Activated effector memory CD4-positive, alpha-beta T cell treated with anti-CD3 and anti-CD28 coated beads, Interleukin-2, amount 50 U/mL, for 16 hours (primary cell): Measurements from ENCODE around the gene ETS1.

Experiments
- DNase-seq: peaks from one replicate; pipeline ENCODE4 v3.0.0-alpha.2; 2020

The ETS1 gene

DNA sequence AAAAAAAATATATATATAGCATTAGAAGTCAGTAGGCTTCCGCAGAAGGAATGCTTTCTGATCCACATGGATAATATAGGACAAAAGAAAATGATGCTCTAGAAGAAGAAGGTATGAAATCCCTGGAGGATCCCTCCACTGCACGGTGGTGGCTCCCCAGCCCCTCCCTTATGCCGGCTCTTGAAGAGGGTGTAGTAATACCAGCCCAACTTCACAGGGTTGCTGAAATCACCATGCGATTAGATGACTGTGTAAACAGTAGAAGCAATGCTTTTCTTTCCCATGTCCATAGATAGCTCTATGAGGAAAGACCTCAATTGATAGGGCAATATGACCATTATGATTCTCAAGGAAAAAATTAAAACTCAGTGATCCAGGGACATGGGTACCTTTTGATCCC lies 3.2 kb upstream of the ETS1 start:
- no peak for DNase-seq

DNA sequence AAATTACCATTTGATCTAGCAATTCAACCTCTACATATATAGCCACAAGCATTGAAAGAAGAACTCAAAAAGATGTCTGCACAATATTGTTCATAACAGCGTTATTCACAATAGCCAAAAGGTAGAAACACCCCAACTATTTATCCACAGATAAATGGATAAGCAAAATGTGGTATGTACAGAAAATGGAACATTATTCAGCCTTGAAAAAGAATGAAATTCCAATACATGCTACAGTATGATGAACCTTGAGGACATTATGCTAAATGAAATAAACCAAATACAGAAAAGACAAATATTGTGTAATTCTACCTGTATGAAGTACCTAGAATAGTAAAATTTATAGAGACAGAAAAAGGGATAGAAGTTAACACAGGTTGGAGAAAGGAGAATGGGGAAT lies 2.6 kb upstream of the ETS1 start:
- DNase-seq = no peak

DNA sequence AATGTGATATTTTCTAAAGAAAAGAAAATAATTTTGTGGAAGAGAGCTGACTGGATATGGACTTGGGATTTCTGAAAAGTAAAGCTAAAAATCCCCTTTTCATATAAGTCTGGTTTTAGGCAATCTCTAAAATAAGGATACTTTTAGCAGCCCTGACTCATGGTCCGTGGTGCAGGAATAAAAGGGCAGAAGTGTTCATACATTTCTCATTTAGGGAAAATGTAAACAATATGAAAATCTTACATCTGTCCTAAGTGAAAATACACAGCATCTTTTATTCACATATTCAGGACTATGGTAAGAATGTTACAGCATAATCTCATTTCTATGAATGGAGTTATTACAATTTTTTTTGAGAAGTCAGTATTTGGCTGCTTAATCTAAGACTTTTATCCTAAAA lies 735 bp upstream of the ETS1 start:
- no peak for DNase-seq

DNA sequence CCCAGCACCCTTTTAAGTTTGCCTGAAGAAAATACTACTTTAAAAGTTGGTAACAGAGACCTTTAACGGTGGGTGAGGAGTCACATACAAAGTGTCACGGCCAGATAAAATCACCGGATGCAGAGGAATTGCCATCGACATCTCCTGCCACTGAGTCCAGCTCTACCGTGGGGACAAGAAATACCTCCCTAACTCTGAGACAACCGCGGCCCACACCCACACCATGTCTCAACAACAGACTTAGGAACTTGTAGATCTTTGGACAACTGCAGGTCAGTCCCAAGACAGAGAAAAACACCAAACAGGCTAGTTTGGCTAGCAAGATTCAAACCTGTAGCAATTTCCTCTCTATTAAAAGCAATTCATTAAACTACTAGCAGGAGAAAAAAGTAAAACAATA lies 669 bp downstream of the ETS1 start:
- DNase-seq = no peak

DNA sequence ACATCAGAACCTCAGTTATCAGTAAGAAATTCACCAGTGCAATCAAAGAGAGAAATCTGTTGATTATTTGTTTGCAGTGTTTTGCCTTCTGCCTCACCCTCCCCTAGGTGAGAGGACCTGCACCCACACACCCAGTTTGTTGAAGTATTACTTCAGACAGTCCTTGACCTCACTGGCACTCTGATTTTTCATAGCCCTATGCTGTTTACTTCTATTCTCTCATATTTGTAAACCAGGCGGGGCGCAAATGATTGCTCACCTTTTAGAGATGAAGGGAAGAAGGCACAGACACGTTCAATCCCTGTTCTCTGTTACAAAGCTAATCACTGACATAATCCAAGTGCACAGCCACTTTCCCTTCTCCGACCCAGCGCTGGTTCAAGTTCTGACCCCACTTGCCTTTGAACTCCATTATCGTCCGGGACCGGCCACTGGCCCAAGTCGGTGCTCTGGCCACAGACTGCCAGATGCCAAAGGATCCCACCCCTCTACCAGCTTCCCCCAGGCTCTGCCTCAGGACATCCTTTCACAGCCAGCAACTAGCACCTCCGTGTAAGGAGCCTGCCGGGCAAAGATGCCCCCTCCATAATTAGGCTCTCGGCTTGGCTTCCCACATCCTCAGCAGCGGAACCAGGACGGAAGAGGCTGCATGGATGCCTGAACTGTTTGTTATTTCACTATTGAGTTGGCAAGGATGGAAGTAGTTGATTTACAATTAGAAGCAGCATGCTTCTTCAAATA lies 1.7 kb downstream of the ETS1 start:
- no peak for DNase-seq

DNA sequence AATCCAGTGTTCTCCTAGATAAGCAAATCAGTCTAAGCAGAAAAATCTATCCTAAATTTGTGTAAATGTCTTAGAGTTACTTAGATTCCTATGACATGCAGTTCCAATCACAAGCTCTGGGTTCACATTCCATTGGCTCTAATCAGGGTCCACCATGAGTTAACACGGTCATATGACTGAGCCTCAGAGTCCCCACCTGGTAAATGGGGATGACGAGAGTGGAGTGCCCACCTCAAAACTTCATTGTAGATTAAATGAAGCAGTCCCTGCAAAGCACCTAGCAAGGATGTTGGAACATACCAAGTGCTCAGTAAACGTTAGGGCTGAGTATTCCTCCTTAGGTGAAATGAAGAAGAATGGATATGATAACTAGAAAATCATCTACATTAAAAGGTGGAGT lies 3.1 kb downstream of the ETS1 start:
- no peak for DNase-seq

DNA sequence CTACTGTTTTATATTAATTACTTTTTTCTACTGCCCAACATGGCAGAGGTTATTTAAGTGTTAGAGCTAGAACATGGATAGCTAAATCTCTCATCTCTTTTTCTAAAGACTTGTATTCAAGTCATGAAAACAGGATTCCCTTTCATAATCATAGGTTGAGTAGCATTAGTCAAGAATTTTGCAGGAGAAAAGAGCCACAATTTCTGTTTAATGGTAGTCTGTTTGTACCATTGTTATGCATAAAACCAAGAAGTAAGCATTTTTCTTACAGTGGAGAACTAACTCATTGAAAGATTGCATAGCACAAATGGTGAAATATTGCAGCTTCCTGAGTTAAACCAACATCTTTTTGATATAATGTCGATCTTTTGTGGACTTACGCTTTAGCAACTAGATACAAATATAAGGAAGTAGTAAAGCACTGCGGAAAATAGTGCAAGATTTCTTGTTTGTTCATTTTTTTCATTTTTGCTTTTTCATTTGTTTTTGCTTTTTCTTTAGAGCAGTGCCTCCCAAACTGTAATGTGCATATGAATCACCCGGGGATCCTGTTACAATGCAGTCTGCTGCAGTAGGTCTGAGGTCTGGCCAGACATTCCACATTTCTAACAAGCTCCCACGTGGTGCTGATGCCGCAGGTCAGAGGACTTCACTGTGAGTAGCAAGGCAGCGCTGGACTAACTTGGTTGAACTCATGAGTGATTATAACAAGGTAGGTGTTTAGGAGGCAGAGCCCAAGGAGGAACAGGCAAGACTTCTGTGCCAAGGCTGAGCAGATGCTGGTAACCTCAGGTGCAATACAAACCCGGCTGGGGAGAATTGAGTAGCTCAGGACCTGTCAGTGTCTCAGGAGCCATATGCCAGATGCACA lies 4.6 kb downstream of the ETS1 start:
- DNase-seq = no peak

DNA sequence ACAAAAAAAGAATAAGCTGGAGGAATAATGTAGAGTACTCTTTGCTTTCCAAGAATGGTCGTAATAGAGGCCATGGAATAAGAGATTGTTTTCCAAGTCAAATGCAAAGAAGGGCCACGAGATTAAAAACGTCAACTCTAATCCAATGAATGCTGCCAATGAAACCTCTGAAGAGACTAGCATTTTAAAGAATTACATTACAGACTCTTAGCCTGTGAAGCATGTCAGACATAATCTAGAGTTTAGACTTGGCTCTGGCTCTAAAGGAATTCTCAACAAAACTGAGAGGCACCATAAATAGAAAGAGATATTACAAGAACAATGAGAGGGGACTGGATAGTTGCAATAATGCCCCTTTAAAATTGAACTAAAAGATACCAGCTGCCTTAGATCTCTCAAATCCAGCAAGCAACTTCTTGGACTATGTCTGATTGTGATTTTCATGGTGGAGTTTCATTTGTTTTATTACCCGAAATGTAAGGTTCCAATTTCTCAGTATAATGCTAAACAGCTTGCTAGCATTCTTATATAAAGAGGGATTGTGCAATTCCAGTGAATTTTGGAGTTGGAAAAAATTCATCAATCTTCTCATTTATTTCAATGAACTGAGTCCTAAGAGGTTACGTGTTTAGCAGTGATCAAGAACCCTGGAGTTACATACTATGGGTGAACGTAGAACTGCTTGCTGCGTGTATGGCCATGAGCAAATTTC lies 5.6 kb downstream of the ETS1 start:
- DNase-seq = no peak

DNA sequence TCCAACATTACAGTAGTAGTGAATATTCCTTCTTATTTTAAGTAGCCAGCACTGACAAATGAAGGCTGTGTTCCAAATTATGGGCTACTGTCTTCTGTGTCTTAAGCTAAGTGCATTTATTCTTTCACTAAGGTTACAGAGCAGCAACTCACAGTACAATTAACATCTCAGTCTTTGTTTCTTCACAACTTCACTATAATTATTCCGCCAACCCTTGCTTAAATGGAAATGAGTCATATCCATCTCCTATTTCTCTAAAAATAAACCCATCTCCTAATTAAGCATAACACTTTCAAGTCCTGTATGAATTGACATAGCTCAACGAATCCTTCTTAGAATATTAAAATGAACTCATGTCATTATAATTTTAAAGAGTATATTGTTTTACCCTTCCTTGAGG lies 6.7 kb downstream of the ETS1 start:
- no peak for DNase-seq

DNA sequence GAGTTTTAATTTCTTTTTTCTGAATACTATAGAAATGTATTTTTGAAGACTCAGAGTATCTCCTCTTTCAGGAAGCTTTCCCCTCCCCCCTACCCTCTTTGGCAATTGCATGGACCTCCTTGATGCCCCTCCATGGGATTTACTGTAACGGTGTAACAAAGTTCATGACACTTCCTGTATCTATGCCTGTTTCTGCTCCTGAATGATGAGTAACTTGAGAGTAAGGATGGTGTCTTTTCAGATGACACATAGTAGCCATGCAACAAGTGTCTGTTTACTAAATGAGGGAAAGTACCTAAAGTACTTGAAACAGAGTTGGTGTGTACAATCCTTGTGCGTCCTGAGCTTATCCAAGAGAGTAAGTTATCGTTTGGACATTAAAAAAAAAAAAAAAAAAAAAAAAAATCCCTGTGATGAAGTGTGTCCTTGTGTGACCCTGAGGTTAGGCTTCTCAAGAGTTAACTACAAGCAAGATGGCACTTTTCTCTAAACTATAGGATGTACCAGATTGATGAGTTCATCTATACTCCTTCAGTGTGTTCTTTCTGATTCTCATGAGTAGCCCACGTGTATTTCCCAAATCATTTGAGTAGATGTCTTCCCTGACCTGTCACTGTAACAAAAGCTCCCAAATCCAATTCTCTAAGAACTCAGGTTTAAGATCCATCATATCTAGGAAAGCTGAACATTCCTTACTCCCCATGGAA lies 7.4 kb downstream of the ETS1 start:
- DNase-seq = no peak

DNA sequence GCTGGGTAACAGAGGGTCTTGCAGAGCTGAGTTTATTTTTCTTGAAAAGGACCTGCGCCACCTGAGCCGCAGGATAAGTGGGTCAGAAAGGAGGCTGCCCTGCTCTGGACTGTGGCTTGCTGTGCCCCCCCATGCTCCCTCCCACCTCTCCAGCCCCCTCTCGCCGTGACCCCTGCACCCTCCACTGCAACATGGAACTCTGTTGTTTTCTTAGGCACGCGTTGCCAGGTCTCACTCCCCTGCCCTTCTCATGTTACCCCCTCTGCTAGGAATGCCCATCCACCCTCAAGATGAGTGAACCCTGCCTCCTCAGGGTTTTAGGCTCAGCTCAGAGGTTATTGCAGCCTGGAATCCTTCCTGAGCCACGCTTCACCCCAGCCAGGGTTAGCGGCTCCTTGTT lies 10.8 kb downstream of the ETS1 start:
- no peak for DNase-seq

DNA sequence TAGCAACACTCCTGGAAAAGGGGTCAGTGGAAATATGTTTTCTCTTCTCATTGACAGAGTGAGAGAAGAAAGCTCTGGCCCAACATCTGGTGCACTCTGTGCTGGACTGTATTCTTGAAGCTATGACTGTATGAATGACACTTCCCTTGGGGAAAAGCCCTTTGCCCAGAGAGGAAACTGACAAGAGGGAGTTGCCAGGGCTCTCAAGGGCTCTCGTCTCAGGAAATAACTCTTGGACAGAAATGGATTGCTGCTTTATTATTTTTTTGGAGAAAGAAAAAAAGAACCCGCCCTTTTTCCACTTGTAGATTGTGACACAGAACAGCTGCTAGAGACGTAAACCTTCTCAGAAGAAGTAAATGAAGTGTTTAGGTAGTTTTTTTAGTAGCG lies 11.4 kb downstream of the ETS1 start:
- DNase-seq = no peak

DNA sequence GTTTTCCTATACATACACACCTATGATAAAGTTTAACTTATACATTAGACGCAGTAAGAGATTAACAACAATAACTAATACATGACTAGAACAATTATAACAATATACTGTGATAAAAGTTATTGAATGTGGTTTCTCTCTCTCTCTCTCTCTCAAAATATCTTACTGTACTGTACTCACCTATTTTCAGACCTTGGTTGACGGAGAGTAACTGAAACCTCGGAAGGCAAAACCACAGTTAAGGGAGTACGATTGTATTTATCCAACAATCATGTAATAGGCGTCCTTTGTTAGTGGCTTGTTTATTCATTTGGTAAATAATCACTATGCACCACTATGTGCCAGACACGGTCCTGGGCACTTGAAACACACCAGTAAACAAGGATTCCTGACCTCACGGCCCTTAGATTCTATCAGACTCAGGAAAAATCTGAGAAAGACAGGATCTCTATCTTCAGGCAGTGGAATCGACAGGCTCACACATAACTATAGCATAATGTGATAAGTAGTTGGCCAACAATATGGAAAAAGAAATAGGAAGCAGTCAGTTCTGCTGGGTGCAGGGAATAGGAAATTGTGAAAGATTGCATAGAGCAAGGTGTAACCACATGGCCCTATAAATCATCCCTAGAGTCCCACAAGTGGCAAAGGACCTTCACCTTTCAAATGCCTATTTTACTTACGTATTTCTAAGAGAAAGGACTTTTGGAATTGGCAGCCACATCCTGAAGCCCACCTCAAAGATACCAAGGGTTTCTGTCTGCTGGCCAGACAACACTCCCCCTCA lies 12.0 kb downstream of the ETS1 start:
- no peak for DNase-seq

DNA sequence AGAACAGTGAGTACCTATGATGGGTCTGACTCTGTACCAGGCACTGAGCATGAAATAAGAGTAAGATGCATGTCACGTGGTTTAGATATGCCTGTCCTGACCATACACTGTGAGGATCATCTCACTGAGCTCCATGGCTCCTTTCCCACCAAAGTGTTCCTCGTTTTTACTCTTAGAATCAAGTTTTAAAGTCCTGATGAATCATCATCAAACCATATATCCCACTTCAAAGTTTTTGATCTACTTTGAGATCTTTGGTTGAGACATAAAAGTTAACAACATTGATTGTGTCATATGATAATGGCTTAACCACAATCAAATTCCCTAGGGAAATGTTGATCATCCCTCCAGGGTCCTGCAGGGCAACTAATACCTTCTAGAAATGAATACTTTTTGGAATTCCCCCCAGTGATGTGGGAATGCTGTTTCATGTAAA lies 12.8 kb downstream of the ETS1 start:
- no peak for DNase-seq

DNA sequence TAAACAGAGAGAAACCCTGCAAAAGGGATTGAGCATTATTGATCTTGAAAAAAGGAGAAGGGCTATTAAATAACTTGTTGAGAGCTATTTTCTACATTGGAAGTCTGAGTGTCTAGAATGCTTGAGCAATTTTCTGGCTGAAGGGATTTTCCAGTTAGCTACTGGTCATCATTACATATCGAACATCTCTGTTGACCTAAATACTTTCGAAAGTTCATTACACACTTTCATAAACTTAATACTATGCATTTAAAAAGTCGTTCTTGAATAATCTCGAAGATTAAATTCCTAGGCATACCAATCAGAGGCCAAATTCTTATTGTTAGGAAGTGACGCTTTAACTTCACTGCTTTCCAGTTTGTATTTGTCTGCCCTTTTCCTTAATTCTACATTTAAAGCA lies 13.7 kb downstream of the ETS1 start:
- DNase-seq = no peak

DNA sequence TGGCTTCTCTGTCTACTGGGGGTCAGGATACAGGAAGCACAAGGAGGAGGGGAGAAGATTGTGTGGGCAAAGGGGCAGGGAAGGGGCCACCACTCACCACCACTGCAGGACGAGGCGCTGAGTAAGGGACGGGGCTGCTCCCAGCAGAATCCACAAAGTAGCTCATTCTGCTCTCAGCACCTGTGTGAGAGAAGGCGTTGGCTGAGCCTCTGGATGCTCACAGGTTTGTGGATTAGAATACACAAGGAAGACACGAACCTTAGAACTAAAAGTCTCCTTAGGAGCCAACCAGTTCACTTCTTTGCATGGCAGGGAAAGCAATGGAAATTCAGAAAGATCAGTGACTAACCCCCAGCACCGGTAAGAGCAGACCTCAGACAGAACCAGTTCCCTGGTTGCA lies 14.4 kb downstream of the ETS1 start:
- no peak for DNase-seq

DNA sequence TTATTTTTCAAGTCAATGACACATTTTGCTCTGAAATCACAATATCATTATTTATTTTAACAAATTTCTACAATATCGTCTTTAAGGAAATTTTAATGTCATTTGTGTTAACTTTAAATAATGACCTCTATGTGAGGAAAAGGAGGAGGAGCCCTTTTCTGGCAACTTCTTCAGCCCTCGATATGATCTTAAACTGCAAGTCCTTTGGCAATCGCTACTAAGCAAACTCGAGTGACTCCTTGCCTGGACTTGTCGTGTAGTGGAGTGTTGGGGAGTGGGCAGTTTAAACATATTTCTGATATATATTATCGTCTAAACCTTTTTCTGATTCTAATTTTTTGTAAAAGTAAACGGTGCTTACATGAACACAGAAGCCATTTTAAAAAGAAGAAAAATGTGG lies 16.7 kb downstream of the ETS1 start:
- no peak for DNase-seq

DNA sequence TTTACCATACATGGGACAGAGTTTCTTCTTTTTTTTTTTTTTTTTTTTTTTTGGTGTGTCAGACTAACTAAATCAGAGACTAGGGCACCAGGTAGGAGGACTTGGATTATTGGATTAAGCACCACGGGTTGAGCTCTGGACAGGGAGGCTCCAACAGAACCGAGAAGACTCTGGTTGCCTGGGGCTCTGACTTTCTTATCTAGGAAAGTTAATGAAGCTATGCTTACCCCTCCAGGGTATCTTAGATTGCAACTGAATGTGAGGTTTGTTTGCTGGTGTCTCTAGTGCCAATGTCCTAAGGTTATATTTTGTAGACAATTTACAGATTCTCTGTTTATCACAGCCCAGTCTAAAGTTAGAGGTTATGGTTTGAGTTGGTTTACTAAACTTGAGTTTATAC lies 18.1 kb downstream of the ETS1 start:
- DNase-seq = no peak

DNA sequence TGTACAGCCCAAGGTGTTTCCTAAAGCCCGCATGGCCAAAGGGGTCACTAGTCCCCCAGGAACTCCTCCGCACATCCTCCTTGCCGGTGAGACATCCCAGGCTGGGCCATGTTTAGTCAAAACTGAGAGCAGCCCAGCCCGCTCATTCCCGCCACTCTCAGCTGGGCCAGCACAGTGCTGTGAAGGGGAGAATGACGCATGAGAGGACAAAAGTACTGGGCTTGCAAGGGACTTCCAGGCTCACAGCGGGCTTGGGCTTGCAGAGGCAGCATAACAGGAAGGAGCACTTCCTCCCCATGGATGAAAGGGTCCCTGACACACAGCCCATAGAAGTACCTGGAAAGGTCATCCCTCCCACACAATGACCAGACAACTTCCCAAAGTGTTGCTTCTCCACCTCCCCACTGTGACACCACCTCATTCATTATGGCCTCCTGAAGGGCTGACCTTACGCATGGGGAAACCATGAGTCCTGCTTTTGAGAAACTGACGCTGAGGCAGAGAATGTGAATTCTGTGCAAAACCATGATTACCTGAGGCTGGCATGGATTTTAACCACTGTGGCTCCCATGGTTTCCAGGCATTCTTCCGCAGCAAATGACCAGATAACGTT lies 19.1 kb downstream of the ETS1 start:
- no peak for DNase-seq

DNA sequence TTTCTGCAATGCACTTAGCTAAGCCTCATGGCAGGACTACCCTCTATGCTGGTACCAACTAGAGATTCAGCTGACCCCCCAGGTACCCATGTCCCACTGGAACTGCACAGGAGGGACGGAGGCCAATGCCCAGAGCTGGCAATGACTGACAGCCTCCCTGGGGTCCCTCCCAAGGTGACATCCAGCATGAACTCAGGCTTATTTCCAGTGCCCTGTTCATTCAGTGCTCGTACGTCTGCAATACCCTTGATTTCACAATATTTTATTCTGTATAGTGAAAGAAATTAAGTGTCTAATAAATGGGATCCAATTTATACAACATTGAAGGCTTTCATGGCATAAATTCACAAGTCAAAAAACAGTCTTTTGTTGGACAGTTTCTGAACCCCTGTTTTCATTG lies 20.2 kb downstream of the ETS1 start:
- DNase-seq = no peak

DNA sequence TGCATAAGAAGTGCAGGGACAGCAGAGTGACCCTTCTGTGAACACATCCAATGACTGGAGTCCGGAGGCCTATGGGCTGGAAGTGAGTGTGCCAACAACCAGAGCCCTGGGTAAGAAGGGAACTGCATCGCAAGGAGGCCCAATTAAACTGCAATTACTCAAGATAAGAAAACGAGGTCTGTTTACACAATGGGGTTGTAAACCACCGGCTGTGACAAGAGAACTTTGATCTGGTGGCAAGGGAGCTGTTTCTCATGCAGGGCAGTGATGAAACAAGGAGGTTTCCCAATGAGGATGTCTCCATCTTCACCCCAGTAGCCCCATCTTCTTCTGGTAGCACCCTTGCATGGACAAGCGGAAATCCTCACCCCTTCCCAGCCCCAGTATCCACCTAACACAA lies 21.5 kb downstream of the ETS1 start:
- DNase-seq = no peak
